H1 (cell line): ENCODE measurements around the gene NUP58. TPM values are rescaled to one million over a fixed set of nuclear protein-coding genes. Genes with fewer than 3 reads are reported as not detected.

Experiments used
- CTCF ChIA-PET: fragments of 300-600 bp; sonication (Branson Sonifier 250); formaldehyde crosslinking; loops from one replicate; lab custom pipeline; 2021; ENCODE audit not compliant: partially characterized antibody; lab: Charles Lee
- POLR2A ChIA-PET: fragments of 300-600 bp; sonication (Branson Sonifier 250); formaldehyde crosslinking; loops from one replicate; lab custom pipeline; 2021; ENCODE audit warnings: inconsistent platforms; ENCODE audit not compliant: partially characterized antibody; lab: Charles Lee
- DNase-seq, 2 experiments: peaks; one replicate each; pipeline versions ENCODE4 v3.0.0 to v3.0.0-alpha.2; 2010 to 2022; ENCODE audit warnings: low spot score in 2 of 2, low read depth in 1 of 2, mixed read lengths in 1 of 2
- FAIRE-seq: peaks from 2 replicates; lab custom pipeline; 2011; peaks lifted over from hg19 to GRCh38; lab: Jason Lieb, UNC
- H2AFZ ChIP-seq: 2 replicates; pipeline ENCODE4 v1.8.1; 2012; ENCODE audit warnings: low read length, inconsistent platforms
- H2AK5ac ChIP-seq: 2 replicates; pipeline ENCODE4 v1.6.1; 2013; ENCODE audit warnings: low read depth, low read length
- H2BK120ac ChIP-seq: replicated peaks from 2 replicates; pipeline ENCODE3; 2013; ENCODE audit warnings: low read depth, low read length, inconsistent platforms
- H2BK12ac ChIP-seq: 2 replicates; pipeline ENCODE4 v1.6.1; 2013; ENCODE audit warnings: low read depth, low read length
- H2BK15ac ChIP-seq: 2 replicates; pipeline ENCODE4 v1.6.1; 2013; ENCODE audit warnings: low read length
- H2BK20ac ChIP-seq: 2 replicates; pipeline ENCODE4 v1.6.1; 2013; ENCODE audit warnings: low read length
- H2BK5ac ChIP-seq: 2 replicates; pipeline ENCODE4 v1.6.1; 2013; ENCODE audit warnings: low read depth, low read length
- H3K14ac ChIP-seq: 2 replicates; pipeline ENCODE4 v1.6.1; 2013; ENCODE audit warnings: inconsistent platforms; ENCODE audit not compliant: insufficient read length
- H3K18ac ChIP-seq: 2 replicates; pipeline ENCODE4 v1.6.1; 2013; ENCODE audit warnings: low read length; ENCODE audit errors: extremely low read depth
- H3K23ac ChIP-seq: 2 replicates; pipeline ENCODE4 v1.6.1; 2013; ENCODE audit warnings: inconsistent platforms; ENCODE audit not compliant: insufficient read length
- H3K23me2 ChIP-seq: 2 replicates; pipeline ENCODE4 v1.6.1; 2013; ENCODE audit warnings: low read depth, low read length
- H3K27ac ChIP-seq: 2 replicates; pipeline ENCODE4 v1.6.1; 2011; ENCODE audit warnings: low read depth, low read length, inconsistent platforms
- H3K27me3 ChIP-seq, 4 experiments: replicated peaks in 1 of 4; 1 replicate in 1 of 4; 2 replicates in 3 of 4; pipeline versions ENCODE4 v1.6.1 to v1.8.1; 2011 to 2013; ENCODE audit warnings: low read length in 3 of 4, mild to moderate bottlenecking in 3 of 4, inconsistent platforms in 2 of 4, mixed read lengths in 2 of 4, moderate library complexity in 1 of 4; ENCODE audit not compliant: control insufficient read depth in 3 of 4, insufficient read depth in 3 of 4; ENCODE audit errors: extremely low read depth in 1 of 4
- H3K36me3 ChIP-seq, 4 experiments: 2 replicates each; pipeline versions ENCODE4 v1.6.1 to v1.8.1; 2011 to 2013; ENCODE audit warnings: mild to moderate bottlenecking in 4 of 4, low read length in 3 of 4, moderate library complexity in 2 of 4, control low read depth in 1 of 4, inconsistent platforms in 1 of 4; ENCODE audit not compliant: insufficient read depth in 4 of 4, control insufficient read depth in 2 of 4
- H3K4ac ChIP-seq: replicated peaks from 2 replicates; pipeline ENCODE3; 2013; ENCODE audit warnings: low read length, low read depth, mixed read lengths, inconsistent platforms; ENCODE audit not compliant: insufficient read length
- H3K4me1 ChIP-seq, 4 experiments: replicated peaks in 1 of 4; 1 replicate in 1 of 4; 2 replicates in 3 of 4; pipeline versions ENCODE4 v1.6.1 to v1.8.1; 2011 to 2013; ENCODE audit warnings: low read length in 3 of 4, inconsistent platforms in 2 of 4, mixed read lengths in 1 of 4; ENCODE audit not compliant: insufficient read depth in 4 of 4, control insufficient read depth in 3 of 4
- H3K4me2 ChIP-seq, 2 experiments: 2 replicates each; pipeline versions ENCODE4 v1.6.1 to v1.8.1; 2011 to 2013; ENCODE audit warnings: low read depth in 2 of 2, low read length in 2 of 2, control low read depth in 1 of 2, inconsistent platforms in 1 of 2, mild to moderate bottlenecking in 1 of 2; ENCODE audit not compliant: insufficient read depth in 1 of 2
- H3K4me3 ChIP-seq, 4 experiments: fragments of 200-600, 300-600 bp in 1 of 4; sonication (generic), shearing (Covaris generic), sonication (Bioruptor Twin) in 1 of 4; 2 replicates each; pipeline versions ENCODE4 v1.5.1 to v1.8.1; 2011 to 2016; ENCODE audit warnings: low read length in 4 of 4, low read depth in 3 of 4, control low read depth in 2 of 4, inconsistent platforms in 2 of 4, mild to moderate bottlenecking in 2 of 4, mixed read lengths in 1 of 4, moderate library complexity in 1 of 4; ENCODE audit not compliant: insufficient read depth in 2 of 4; ENCODE audit errors: extremely low read depth in 1 of 4
- H3K56ac ChIP-seq: replicated peaks from 2 replicates; pipeline ENCODE3; 2013; ENCODE audit warnings: low read depth, mild to moderate bottlenecking, mixed read lengths, low read length, inconsistent platforms; ENCODE audit not compliant: insufficient read length
- H3K79me1 ChIP-seq: 2 replicates; pipeline ENCODE4 v1.6.1; 2013; ENCODE audit warnings: low read depth, low read length, control low read depth
- H3K79me2 ChIP-seq, 2 experiments: 2 replicates each; pipeline versions ENCODE4 v1.6.1 to v1.8.1; 2012 to 2013; ENCODE audit warnings: low read length in 2 of 2, mild to moderate bottlenecking in 2 of 2, inconsistent platforms in 1 of 2; ENCODE audit not compliant: insufficient read depth in 2 of 2, control insufficient read depth in 1 of 2
- H3K9ac ChIP-seq, 4 experiments: replicated peaks in 1 of 4; 1 replicate in 1 of 4; 2 replicates in 3 of 4; pipeline versions ENCODE4 v1.6.1 to v1.8.1; 2011 to 2013; ENCODE audit warnings: low read depth in 3 of 4, low read length in 3 of 4, control low read depth in 2 of 4, mild to moderate bottlenecking in 2 of 4, moderate library complexity in 2 of 4, inconsistent platforms in 1 of 4; ENCODE audit errors: extremely low read depth in 1 of 4
- H3K9me3 ChIP-seq, 2 experiments: 2 replicates each; pipeline versions ENCODE4 v1.6.1 to v1.8.1; 2012 to 2013; ENCODE audit warnings: mild to moderate bottlenecking in 2 of 2, moderate library complexity in 2 of 2, control low read depth in 1 of 2, inconsistent platforms in 1 of 2, low read depth in 1 of 2, low read length in 1 of 2, mixed read lengths in 1 of 2; ENCODE audit not compliant: insufficient read depth in 2 of 2
- H4K20me1 ChIP-seq, 2 experiments: replicated peaks in 1 of 2; 2 replicates each; pipeline versions ENCODE3 to v1.8.1; 2011 to 2013; ENCODE audit warnings: inconsistent platforms in 2 of 2, low read length in 2 of 2, mild to moderate bottlenecking in 1 of 2; ENCODE audit not compliant: insufficient read depth in 2 of 2, control insufficient read depth in 1 of 2
- H4K5ac ChIP-seq: 2 replicates; pipeline ENCODE4 v1.6.1; 2013; ENCODE audit warnings: low read length, low read depth, mixed read lengths, inconsistent platforms; ENCODE audit not compliant: insufficient read length
- H4K8ac ChIP-seq: 2 replicates; pipeline ENCODE4 v1.8.0; 2013; ENCODE audit warnings: mild to moderate bottlenecking, moderate library complexity, low read length, inconsistent platforms; ENCODE audit not compliant: insufficient read depth; ENCODE audit errors: extremely low read depth
- H4K91ac ChIP-seq: replicated peaks from 2 replicates; pipeline ENCODE3; 2013; ENCODE audit warnings: low read length, mixed read lengths, inconsistent platforms; ENCODE audit not compliant: insufficient read length
- RNF2 ChIP-seq: fragments of 200-900, 300-1000 bp; sonication (generic); IDR thresholded peaks from 2 replicates; pipeline ENCODE4 v1.7.1; 2016; ENCODE audit warnings: borderline replicate concordance, low read depth, mild to moderate bottlenecking, antibody characterized with exemption, low read length; ENCODE audit not compliant: poor library complexity, severe bottlenecking; ENCODE audit errors: missing control alignments
- TAF7 ChIP-seq: optimal IDR thresholded peaks from 2 replicates; pipeline ENCODE3; 2011; ENCODE audit warnings: low read depth, mild to moderate bottlenecking, inconsistent platforms, low read length, moderate library complexity, borderline replicate concordance
- WGBS, 2 experiments: shearing (Covaris generic) in 1 of 2; methylation state at CpG; one replicate each; pipeline versions ENCODE4 v1.1.6 to v1.1.7; 2013 to 2015; ENCODE audit warnings: low lambda C conversion rate in 2 of 2, mixed read lengths in 2 of 2, inconsistent platforms in 1 of 2, low coverage in 1 of 2, missing lambda C conversion rate in 1 of 2; ENCODE audit not compliant: insufficient replicate concordance in 2 of 2, insufficient coverage in 1 of 2, insufficient read length in 1 of 2; ENCODE audit errors: extremely low coverage in 1 of 2, missing lambda C conversion rate in 1 of 2; 5-methylcytosine and 5-hydroxymethylcytosine counted together
- polyA plus RNA-seq, 7 experiments: library from polyadenylated mRNA; depleted of rRNA in 3 of 7; stranded (reverse) in 5 of 7; unstranded in 2 of 7; fragments of >200 nt in 5 of 7; fragments of 200-250 nt in 2 of 7; gene quantifications; 1 replicate in 5 of 7; 2 replicates in 1 of 7; 4 replicates in 1 of 7; pipeline versions ENCODE4 v1.2.1 to v1.2.3, GENCODE V29; 2011 to 2013; ENCODE audit warnings: missing spikeins in 2 of 7, mixed read lengths in 2 of 7
- total RNA-seq: library from RNA; stranded (reverse); fragmentation: NEBNext Ultra II Directional; extraction: Animal tissue kit (Norgen Biotek cat#: 25700); gene quantifications from 2 replicates; pipeline ENCODE4 v1.2.1, GENCODE V29; 2021
- TF ChIP-seq, protein P1 (sequence below): IDR thresholded peaks from 2 replicates; pipeline ENCODE4 v1.6.1; 2012; ENCODE audit warnings: inconsistent platforms

NUP58 gene
- total and polyA plus RNA-seq, 2 of the 8 experiments (the other 6 are each of a cell fraction or from before 2014, with no cell fraction given) = 35.0 to 53.8 TPM

DNA sequence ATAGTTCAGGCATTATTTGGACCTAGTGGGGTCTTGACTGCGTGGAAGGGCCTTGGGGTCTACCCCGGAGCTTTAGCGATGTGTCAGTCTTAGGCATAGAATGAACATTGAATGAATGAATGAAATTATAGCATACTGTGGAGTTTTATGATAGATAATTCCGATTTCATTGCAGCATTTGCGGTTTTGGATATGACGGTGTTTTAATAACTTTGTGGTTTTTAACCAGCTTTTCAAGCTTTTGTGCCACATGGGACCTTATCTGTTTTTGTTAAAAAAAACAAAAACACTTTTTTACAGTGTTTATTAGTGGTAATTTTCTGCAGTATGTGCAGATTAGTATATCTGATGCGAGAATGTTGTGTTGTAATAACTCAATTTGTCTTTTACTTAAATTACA lies 696 bp downstream of the NUP58 start:
- H3K79me1 ChIP-seq = no peaks in the 10 kb centered on the region
- TF ChIP-seq, protein P1, sequence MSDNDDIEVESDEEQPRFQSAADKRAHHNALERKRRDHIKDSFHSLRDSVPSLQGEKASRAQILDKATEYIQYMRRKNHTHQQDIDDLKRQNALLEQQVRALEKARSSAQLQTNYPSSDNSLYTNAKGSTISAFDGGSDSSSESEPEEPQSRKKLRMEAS = no peak
- TF ChIP-seq TAF7 (no peak), RNF2 (no peak)
- peak overlapping the region; percentile 67 to 92 (median 85) for H3K4me3 ChIP-seq
- peak overlapping the region; percentile 65 to 73 for H3K4me2 ChIP-seq
- DNase-seq (no peak), FAIRE-seq (no peak)
- H3K4ac ChIP-seq = no peak overlapping the region
- H3K27me3 ChIP-seq = no peaks in the 10 kb centered on the region
- H4K5ac ChIP-seq = no peak overlapping the region
- H2AK5ac ChIP-seq = no peak overlapping the region
- peak overlapping the region; percentile 51 for H2BK120ac ChIP-seq
- H2BK12ac ChIP-seq = no peak overlapping the region
- H3K18ac ChIP-seq = no peak overlapping the region
- POLR2A ChIA-PET = interaction anchor here (1.0 to 2.1 kb wide), 2 partner anchors 16 to 43 kb away, joined by 6 read pairs; no protein-coding TSS in a partner anchor
- H3K23ac ChIP-seq = no peak overlapping the region
- H3K56ac ChIP-seq = peak overlapping the region; percentile 70
- WGBS, 2 experiments = 10% methylated on average over 7 of the region's 7 CpGs; no CpG with 5 or more reads in 1 of the 2 experiments
- no peak overlapping the region for H3K27ac ChIP-seq
- H3K23me2 ChIP-seq = no peaks in the 10 kb centered on the region; the same call in 1 of the 2 replicates
- peaks cover 0 to 4% (median 2%) of the 10 kb centered on the region in 4 experiments; a peak in 2 of 8 replicates for H3K36me3 ChIP-seq
- no peak overlapping the region for H2AFZ ChIP-seq
- H2BK15ac ChIP-seq = no peak overlapping the region
- peaks cover 17 to 54% of the 10 kb centered on the region in 2 experiments for H3K79me2 ChIP-seq
- peaks cover 0 to 5% of the 10 kb centered on the region in 2 experiments for H4K20me1 ChIP-seq
- no peaks in the 10 kb centered on the region for H3K9me3 ChIP-seq
- H3K9ac ChIP-seq = peak overlapping the region in 3 of 4 experiments; percentile 60 to 85 (median 85); a peak in 6 of 7 replicates
- H4K91ac ChIP-seq = peak overlapping the region; percentile 45
- no peak overlapping the region for H3K14ac ChIP-seq
- no peak overlapping the region for H2BK20ac ChIP-seq
- H3K4me1 ChIP-seq = peaks cover 0 to 5% (median 3%) of the 10 kb centered on the region in 4 experiments; a peak in 2 of 7 replicates
- no peak overlapping the region for H4K8ac ChIP-seq
- CTCF ChIA-PET = interaction anchor here (1.1 kb wide), 1 partner anchor 14 kb away, joined by 3 read pairs; no protein-coding TSS in a partner anchor
- peak overlapping the region; percentile 89; the same call in 1 of the 2 replicates for H2BK5ac ChIP-seq
